Peyer's patch (tissue), 4 donors: ENCODE data around the gene RPS6KB2.

ENCODE experiments used
- POLR2A ChIP-seq, 2 donors: fragments of 450-650 bp; IDR thresholded peaks; one replicate each; pipeline ENCODE4 v1.5.1; 2017; ENCODE audit warnings: antibody characterized with exemption in 2 of 2, mild to moderate bottlenecking in 2 of 2, moderate library complexity in 2 of 2
- TF ChIP-seq, protein P1 (sequence below), 6 experiments: fragments of 450-650 bp in 4 of 6; fragments of 200-600 bp in 2 of 6; sonication (generic) in 1 of 6; IDR thresholded peaks; one replicate each; pipeline ENCODE4 v1.5.1; 2017 to 2019; ENCODE audit warnings: antibody characterized with exemption in 6 of 6, mild to moderate bottlenecking in 3 of 6, moderate library complexity in 1 of 6

- TF ChIP-seq, protein P1, sequence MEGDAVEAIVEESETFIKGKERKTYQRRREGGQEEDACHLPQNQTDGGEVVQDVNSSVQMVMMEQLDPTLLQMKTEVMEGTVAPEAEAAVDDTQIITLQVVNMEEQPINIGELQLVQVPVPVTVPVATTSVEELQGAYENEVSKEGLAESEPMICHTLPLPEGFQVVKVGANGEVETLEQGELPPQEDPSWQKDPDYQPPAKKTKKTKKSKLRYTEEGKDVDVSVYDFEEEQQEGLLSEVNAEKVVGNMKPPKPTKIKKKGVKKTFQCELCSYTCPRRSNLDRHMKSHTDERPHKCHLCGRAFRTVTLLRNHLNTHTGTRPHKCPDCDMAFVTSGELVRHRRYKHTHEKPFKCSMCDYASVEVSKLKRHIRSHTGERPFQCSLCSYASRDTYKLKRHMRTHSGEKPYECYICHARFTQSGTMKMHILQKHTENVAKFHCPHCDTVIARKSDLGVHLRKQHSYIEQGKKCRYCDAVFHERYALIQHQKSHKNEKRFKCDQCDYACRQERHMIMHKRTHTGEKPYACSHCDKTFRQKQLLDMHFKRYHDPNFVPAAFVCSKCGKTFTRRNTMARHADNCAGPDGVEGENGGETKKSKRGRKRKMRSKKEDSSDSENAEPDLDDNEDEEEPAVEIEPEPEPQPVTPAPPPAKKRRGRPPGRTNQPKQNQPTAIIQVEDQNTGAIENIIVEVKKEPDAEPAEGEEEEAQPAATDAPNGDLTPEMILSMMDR (IDR thresholded peaks at IDR 0.05): no peak
- no peak for TF ChIP-seq POLR2A (IDR thresholded peaks at IDR 0.05)
Observed at GRCh38 chr11:67393437-67393836, 34.9 kb upstream of the RPS6KB2 start.
